K562 (cell line): ENCODE measurements around the gene KBTBD4. TPM values are rescaled to one million over a fixed set of nuclear protein-coding genes. Genes with fewer than 3 reads are reported as not detected.

Source experiments
- ADNP ChIP-seq: fragments of 200-800 bp; sonication (Bioruptor generic); IDR thresholded peaks from 2 replicates; pipeline ENCODE4 v1.6.1; 2016; ENCODE audit warnings: missing genetic modification characterization, missing compliant biosample characterization
- CBX8 ChIP-seq: fragments of 200-600 bp; sonication (generic); IDR thresholded peaks from 2 replicates; pipeline ENCODE4 v1.6.1; 2012; ENCODE audit warnings: borderline replicate concordance, mixed run types, low read depth, mild to moderate bottlenecking, moderate library complexity, mixed read lengths, low read length, control low read depth, inconsistent platforms; ENCODE audit not compliant: poor library complexity, severe bottlenecking; ENCODE audit errors: extremely low read depth
- E2F8 ChIP-seq: fragments of 450-650 bp; IDR thresholded peaks from 2 replicates; pipeline ENCODE4 v1.7.1; 2018; ENCODE audit warnings: mild to moderate bottlenecking, low read depth; ENCODE audit not compliant: partially characterized antibody
- E4F1 ChIP-seq: fragments of 250-450 bp; sonication (Bioruptor Pico); IDR thresholded peaks from 2 replicates; pipeline ENCODE4 v1.5.0; 2021; ENCODE audit warnings: mild to moderate bottlenecking, borderline replicate concordance
- FOXJ2 ChIP-seq: fragments of 200-800 bp; sonication (Bioruptor generic); IDR thresholded peaks from 2 replicates; pipeline ENCODE4 v1.6.1; 2016; ENCODE audit warnings: missing genetic modification characterization, missing compliant biosample characterization
- GABPB1 ChIP-seq: sonication (generic); formaldehyde crosslinking; IDR thresholded peaks from 2 replicates; pipeline ENCODE4 v1.8.0; 2022; ENCODE audit warnings: mild to moderate bottlenecking, missing genetic modification reagents
- HCFC1 ChIP-seq: IDR thresholded peaks from 2 replicates; pipeline ENCODE4 v1.6.1; 2012; ENCODE audit warnings: low read depth, low read length, improper control_type of control experiment
- HEY1 ChIP-seq: fragments of 250-450 bp; sonication (Bioruptor Pico); IDR thresholded peaks from 2 replicates; pipeline ENCODE4 v1.5.0; 2020; ENCODE audit warnings: mild to moderate bottlenecking, moderate library complexity, borderline replicate concordance
- MAFK ChIP-seq: IDR thresholded peaks from 2 replicates; pipeline ENCODE4 v1.6.1; 2011; ENCODE audit warnings: low read length, improper control_type of control experiment
- NFIC ChIP-seq: fragments of 450-650 bp; IDR thresholded peaks from 2 replicates; pipeline ENCODE4 v1.6.1; 2017; ENCODE audit warnings: mild to moderate bottlenecking, inconsistent platforms
- NUFIP1 ChIP-seq: fragments of 450-650 bp; IDR thresholded peaks from 2 replicates; pipeline ENCODE4 v1.6.1; 2018; ENCODE audit not compliant: partially characterized antibody
- PHF20 ChIP-seq: fragments of 450-650 bp; IDR thresholded peaks from 2 replicates; pipeline ENCODE4 v1.6.1; 2018; ENCODE audit not compliant: partially characterized antibody
- RB1 ChIP-seq: fragments of 450-650 bp; IDR thresholded peaks from 2 replicates; pipeline ENCODE4 v1.6.1; 2017; ENCODE audit warnings: low read depth, mild to moderate bottlenecking
- RBM14 ChIP-seq: fragments of 200-400 bp; formaldehyde crosslinking; IDR thresholded peaks from 2 replicates; pipeline ENCODE4 v1.6.1; 2018; ENCODE audit warnings: low read depth, mild to moderate bottlenecking, low read length, moderate library complexity, borderline replicate concordance; ENCODE audit not compliant: insufficient read depth
- SIX5 ChIP-seq, 2 experiments: IDR thresholded peaks; 2 replicates each; pipeline ENCODE4 v1.6.1; 2011; ENCODE audit warnings: low read length in 2 of 2, borderline replicate concordance in 1 of 2, low read depth in 1 of 2, mild to moderate bottlenecking in 1 of 2, moderate library complexity in 1 of 2; ENCODE audit not compliant: insufficient read depth in 1 of 2
- SRF ChIP-seq, 2 experiments: fragments of 250-450, 450-650 bp in 1 of 2; sonication (Bioruptor Pico) in 1 of 2; sonication (generic) in 1 of 2; formaldehyde crosslinking; IDR thresholded peaks; 2 replicates each; pipeline versions ENCODE4 v1.5.0 to v1.5.1; 2020 to 2022; ENCODE audit warnings: mild to moderate bottlenecking in 1 of 2, missing genetic modification reagents in 1 of 2
- TAF9B ChIP-seq: fragments of 450-650 bp; IDR thresholded peaks from 2 replicates; pipeline ENCODE4 v1.6.1; 2018; ENCODE audit warnings: mild to moderate bottlenecking; ENCODE audit not compliant: partially characterized antibody
- TBL1XR1 ChIP-seq, 2 experiments: IDR thresholded peaks; 2 replicates each; pipeline ENCODE4 v1.6.1; 2012; ENCODE audit warnings: improper control_type of control experiment in 2 of 2, low read length in 2 of 2, mild to moderate bottlenecking in 1 of 2
- ZBTB7A ChIP-seq: IDR thresholded peaks from 2 replicates; pipeline ENCODE4 v1.6.1; 2011; ENCODE audit warnings: low read depth, mild to moderate bottlenecking, low read length, moderate library complexity, borderline replicate concordance; ENCODE audit not compliant: control insufficient read depth
- ZC3H11A ChIP-seq: IDR thresholded peaks from 2 replicates; pipeline ENCODE4 v1.6.1; 2012; ENCODE audit warnings: low read depth, low read length, improper control_type of control experiment
- ZNF140 ChIP-seq: fragments of 250-450 bp; sonication (Bioruptor Pico); IDR thresholded peaks from 2 replicates; pipeline ENCODE4 v1.8.0; 2021; ENCODE audit warnings: moderate library complexity, mild to moderate bottlenecking, inconsistent platforms
- ZNF184 ChIP-seq: sonication (generic); formaldehyde crosslinking; IDR thresholded peaks from 2 replicates; pipeline ENCODE4 v1.5.0; 2020; ENCODE audit warnings: missing genetic modification reagents
- ZNF583 ChIP-seq: fragments of 250-450 bp; sonication (Bioruptor Pico); IDR thresholded peaks from 2 replicates; pipeline ENCODE4 v1.4.0; 2020
- polyA plus RNA-seq, 8 experiments: library from polyadenylated mRNA; depleted of rRNA in 4 of 8; stranded (reverse) in 5 of 8; unstranded in 3 of 8; fragments of >200 nt; fragmentation: Nextera tagmentation in 2 of 8; fragmentation: Illumina TruSeq in 1 of 8; extraction: Ambion mirVana in 2 of 8; extraction: Trizol in 1 of 8; gene quantifications; 2 replicates each; pipeline versions ENCODE4 v1.2.1 to v1.2.3, GENCODE V29; 2011 to 2014; ENCODE audit warnings: inconsistent platforms in 1 of 8, missing spikeins in 1 of 8
- total RNA-seq, 7 experiments: library from RNA; depleted of rRNA in 6 of 7; stranded (reverse); fragments of >200 nt in 6 of 7; fragmentation: Illumina TruSeq in 2 of 7; extraction: Trizol in 2 of 7; gene quantifications; 2 replicates each; pipeline versions ENCODE4 v1.2.1 to v1.2.3, GENCODE V29; 2011 to 2021; ENCODE audit warnings: low replicate concordance in 1 of 7

KBTBD4 gene
- total and polyA plus RNA-seq, 9 of the 15 experiments (the other 6 are each of a cell fraction or from before 2014, with no cell fraction given): 7.0 to 33.9 (median 13.3) TPM

- TF ChIP-seq FOXJ2 (tag) (peak; percentile 86), ZNF184 (CRISPR knock-in tag) (no peak), CBX8 (no peak), NUFIP1 (peak; percentile 85), SRF (CRISPR knock-in tag; IDR thresholded peaks at IDR 0.05) (peak in 1 of 2 experiments; percentile 49; a peak in 1 of 4 replicates), HEY1 (CRISPR knock-in tag) (no peak), ADNP (no peak), E2F8 (peak; percentile 99), MAFK (no peak), TBL1XR1 (IDR thresholded peaks at IDR 0.05; ENCODE audit: low read length in 2 of 2) (peak in 1 of 2 experiments; percentile 85; a peak in 2 of 4 replicates), ZC3H11A (peak; percentile 95), NFIC (peak; percentile 79), E4F1 (no peak), SIX5 (IDR thresholded peaks at IDR 0.05; ENCODE audit: borderline replicate concordance in 1 of 2, insufficient read depth in 1 of 2, low read depth in 1 of 2, low read length in 2 of 2) (peak; percentile 80 to 89), TAF9B (peak; percentile 97), ZBTB7A (no peak), RB1 (peak; percentile 98), ZNF140 (CRISPR knock-in tag) (no peak), PHF20 (peak; percentile 100), GABPB1 (peak; percentile 100), ZNF583 (no peak), HCFC1 (peak; percentile 95), RBM14 (0 out of 2 replicates have a peak, but pooled peaks have one; percentile 86)
Observed at GRCh38 chr11:47578524-47579494, at the start of gene KBTBD4, which contains the start of gene NDUFS3 (continued).
